ENCODE data around the gene GMDS. TPM values are rescaled to one million over a fixed set of nuclear protein-coding genes. Genes with fewer than 3 reads are reported as not detected.

GMDS gene
- total RNA-seq, 1 experiment from 2014 or later, result 35.0 TPM

- Mint-ChIP-seq H3K4me1 (peaks cover 38% of the 10 kb centered on the region), H3K27me3 (ENCODE audit: low read depth) (no peaks in the 10 kb centered on the region), H3K4me3 (no peak overlapping the region), H3K9me3 (peaks cover 15% of the 10 kb centered on the region), H3K27ac (no peak overlapping the region), H3K36me3 (peaks cover 12% of the 10 kb centered on the region)
- ChIA-PET CTCF (no interaction called here), POLR2A (no interaction called here)
- DNase-seq (ENCODE audit: low spot score) (no peak), ATAC-seq (no peak)
- TF ChIP-seq HMGXB4 (CRISPR knock-in tag; IDR thresholded peaks at IDR 0.05) (no peak), MLX (CRISPR knock-in tag; IDR thresholded peaks at IDR 0.05) (no peak), ZBTB21 (CRISPR knock-in tag; IDR thresholded peaks at IDR 0.05; ENCODE audit: borderline replicate concordance) (no peak), JUN (CRISPR knock-in tag; IDR thresholded peaks at IDR 0.05) (no peak), E2F4 (CRISPR knock-in tag; IDR thresholded peaks at IDR 0.05; ENCODE audit: borderline replicate concordance, low read depth) (no peak)
These were observed 404.8 kb downstream of the GMDS start for GRCh38 chr6:1840491-1841121.

- Mint-ChIP-seq H3K36me3 (no peaks in the 10 kb centered on the region), H3K27me3 (ENCODE audit: low read depth) (no peaks in the 10 kb centered on the region), H3K4me1 (peaks cover 48% of the 10 kb centered on the region), H3K4me3 (no peak overlapping the region), H3K9me3 (0 out of 2 replicates have a peak, but pooled peaks cover 3% of the 10 kb centered on the region), H3K27ac (no peak overlapping the region)
- POLR2A ChIA-PET, result no interaction called here
- TF ChIP-seq KAT7 (CRISPR knock-in tag; IDR thresholded peaks at IDR 0.05; ENCODE audit: borderline replicate concordance), result no peak
- TF ChIP-seq OVOL2 (CRISPR knock-in tag; IDR thresholded peaks at IDR 0.05; ENCODE audit: borderline replicate concordance), result no peak
- no peak for TF ChIP-seq USF1 (CRISPR knock-in tag; IDR thresholded peaks at IDR 0.05)
- no peak for TF ChIP-seq SMAD3 (CRISPR knock-in tag; IDR thresholded peaks at IDR 0.05; ENCODE audit: borderline replicate concordance)
- no peak for TF ChIP-seq CREB1 (CRISPR knock-in tag; IDR thresholded peaks at IDR 0.05)
- TF ChIP-seq RORB (CRISPR knock-in tag; IDR thresholded peaks at IDR 0.05), result no peak
- TF ChIP-seq ZNF671 (CRISPR knock-in tag; IDR thresholded peaks at IDR 0.05), result no peak
- no peak for TF ChIP-seq ZNF263 (CRISPR knock-in tag; IDR thresholded peaks at IDR 0.05; ENCODE audit: low read depth)
- no peak for ATAC-seq
- DNase-seq (ENCODE audit: low spot score), result no peak
- CTCF ChIA-PET, result interaction anchor here (1.1 kb wide), 1 partner anchor 320 kb away, joined by 3 read pairs; no protein-coding TSS in a partner anchor
These were observed 406.0 kb downstream of the GMDS start for GRCh38 chr6:1839361-1839760.

GRCh38 chr6:1838604-1839213 lies 406.7 kb downstream of the GMDS start:
- no peaks in the 10 kb centered on the region for H3K36me3 Mint-ChIP-seq
- DNase-seq (ENCODE audit: low spot score) (no peak), ATAC-seq (no peak)
- ChIA-PET POLR2A (interaction anchor here (0.6 kb wide), 1 partner anchor 21 kb away, joined by 4 read pairs; no protein-coding TSS in a partner anchor), CTCF (interaction anchor here (1.1 kb wide), 2 partner anchors 152 to 320 kb away, joined by 3 read pairs; no protein-coding TSS in a partner anchor)
- H3K4me1 Mint-ChIP-seq, result peaks cover 52% of the 10 kb centered on the region
- H3K4me3 Mint-ChIP-seq, result no peak overlapping the region
- H3K27ac Mint-ChIP-seq, result no peak overlapping the region; the same call in 1 of the 2 replicates
- H3K9me3 Mint-ChIP-seq, result 0 out of 2 replicates have a peak, but pooled peaks cover under 1% of the 10 kb centered on the region
- H3K27me3 Mint-ChIP-seq (ENCODE audit: low read depth), result no peaks in the 10 kb centered on the region
- no peak for TF ChIP-seq ATF3 (CRISPR knock-in tag; conservative IDR thresholded peaks at IDR 0.05)
- TF ChIP-seq EMX1 (CRISPR knock-in tag; IDR thresholded peaks at IDR 0.05), result no peak
- no peak for TF ChIP-seq ZNF317 (CRISPR knock-in tag; IDR thresholded peaks at IDR 0.05; ENCODE audit: borderline replicate concordance, low read depth)
- no peak for TF ChIP-seq USF2 (CRISPR knock-in tag; IDR thresholded peaks at IDR 0.05)
- TF ChIP-seq GRHL2 (CRISPR knock-in tag; IDR thresholded peaks at IDR 0.05; ENCODE audit: insufficient replicate concordance, severe bottlenecking), result no peak

Measured in WTC11 (cell line).